ENCODE data around the gene FOXE3.

DNA sequence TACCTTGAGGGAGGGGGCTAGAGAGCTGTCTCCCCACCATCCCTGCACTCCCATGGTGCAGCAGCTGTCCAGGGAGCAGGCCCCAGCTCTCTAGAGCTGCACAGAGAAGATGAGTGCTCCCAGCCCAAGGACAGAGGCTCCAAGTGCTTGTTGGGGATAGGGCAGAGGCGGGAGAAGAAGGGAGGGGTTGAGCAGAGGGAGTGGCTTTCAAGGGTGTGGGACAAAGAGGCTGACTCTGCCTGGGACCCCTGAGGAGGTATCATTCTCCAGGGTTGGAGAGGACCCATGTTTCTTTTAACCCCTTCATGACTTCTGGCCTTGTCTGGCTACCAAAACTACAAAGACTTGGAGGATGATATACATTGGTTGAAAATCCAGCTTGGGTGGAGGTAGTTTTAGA is 36.3 kb downstream of the FOXE3 start:
- TF ChIP-seq, protein P1, sequence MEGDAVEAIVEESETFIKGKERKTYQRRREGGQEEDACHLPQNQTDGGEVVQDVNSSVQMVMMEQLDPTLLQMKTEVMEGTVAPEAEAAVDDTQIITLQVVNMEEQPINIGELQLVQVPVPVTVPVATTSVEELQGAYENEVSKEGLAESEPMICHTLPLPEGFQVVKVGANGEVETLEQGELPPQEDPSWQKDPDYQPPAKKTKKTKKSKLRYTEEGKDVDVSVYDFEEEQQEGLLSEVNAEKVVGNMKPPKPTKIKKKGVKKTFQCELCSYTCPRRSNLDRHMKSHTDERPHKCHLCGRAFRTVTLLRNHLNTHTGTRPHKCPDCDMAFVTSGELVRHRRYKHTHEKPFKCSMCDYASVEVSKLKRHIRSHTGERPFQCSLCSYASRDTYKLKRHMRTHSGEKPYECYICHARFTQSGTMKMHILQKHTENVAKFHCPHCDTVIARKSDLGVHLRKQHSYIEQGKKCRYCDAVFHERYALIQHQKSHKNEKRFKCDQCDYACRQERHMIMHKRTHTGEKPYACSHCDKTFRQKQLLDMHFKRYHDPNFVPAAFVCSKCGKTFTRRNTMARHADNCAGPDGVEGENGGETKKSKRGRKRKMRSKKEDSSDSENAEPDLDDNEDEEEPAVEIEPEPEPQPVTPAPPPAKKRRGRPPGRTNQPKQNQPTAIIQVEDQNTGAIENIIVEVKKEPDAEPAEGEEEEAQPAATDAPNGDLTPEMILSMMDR (conservative IDR thresholded peaks at IDR 0.05 in 1 of 2, IDR thresholded peaks at IDR 0.05 in 1 of 2; ENCODE audit: low read depth in 1 of 2, low read length in 2 of 2) = no peak
- TF ChIP-seq EZH2 (IDR thresholded peaks at IDR 0.05; ENCODE audit: low read length, missing control alignments) = no peak

Measured in fibroblast of lung (primary cell).